Measurements from ENCODE around the gene ACHE.

ACHE gene

DNA sequence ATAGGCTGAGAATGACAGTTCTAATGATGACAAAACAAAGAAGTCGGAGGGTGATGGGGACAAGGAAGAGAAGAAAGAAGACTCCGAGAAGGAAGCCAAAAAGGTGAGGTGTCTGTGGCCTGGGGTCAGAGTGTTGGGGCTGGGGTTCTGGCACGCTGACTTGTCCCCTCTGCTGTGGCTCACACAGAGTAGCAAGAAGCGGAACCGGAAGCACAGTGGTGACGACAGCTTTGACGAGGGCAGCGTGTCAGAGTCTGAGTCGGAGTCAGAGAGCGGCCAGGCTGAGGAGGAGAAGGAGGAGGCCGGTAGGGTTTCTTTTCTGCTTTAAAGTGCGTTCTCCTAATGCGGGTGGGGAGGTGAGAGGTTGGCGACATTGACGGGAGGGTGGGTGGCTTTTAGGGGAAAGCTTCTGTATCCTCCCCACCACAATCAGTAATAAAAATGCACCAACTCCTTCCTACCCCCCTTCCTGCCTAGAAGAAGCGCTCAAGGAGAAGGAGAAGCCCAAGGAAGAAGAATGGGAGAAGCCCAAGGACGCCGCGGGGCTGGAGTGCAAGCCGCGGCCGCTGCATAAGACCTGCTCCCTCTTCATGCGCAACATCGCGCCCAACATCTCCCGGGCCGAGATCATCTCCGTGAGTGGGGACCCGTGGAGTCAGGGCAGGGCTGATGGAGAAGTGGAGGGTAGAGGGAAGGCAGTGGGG lies 10.8 kb downstream of the ACHE start:
- no peak for DNase-seq

DNA sequence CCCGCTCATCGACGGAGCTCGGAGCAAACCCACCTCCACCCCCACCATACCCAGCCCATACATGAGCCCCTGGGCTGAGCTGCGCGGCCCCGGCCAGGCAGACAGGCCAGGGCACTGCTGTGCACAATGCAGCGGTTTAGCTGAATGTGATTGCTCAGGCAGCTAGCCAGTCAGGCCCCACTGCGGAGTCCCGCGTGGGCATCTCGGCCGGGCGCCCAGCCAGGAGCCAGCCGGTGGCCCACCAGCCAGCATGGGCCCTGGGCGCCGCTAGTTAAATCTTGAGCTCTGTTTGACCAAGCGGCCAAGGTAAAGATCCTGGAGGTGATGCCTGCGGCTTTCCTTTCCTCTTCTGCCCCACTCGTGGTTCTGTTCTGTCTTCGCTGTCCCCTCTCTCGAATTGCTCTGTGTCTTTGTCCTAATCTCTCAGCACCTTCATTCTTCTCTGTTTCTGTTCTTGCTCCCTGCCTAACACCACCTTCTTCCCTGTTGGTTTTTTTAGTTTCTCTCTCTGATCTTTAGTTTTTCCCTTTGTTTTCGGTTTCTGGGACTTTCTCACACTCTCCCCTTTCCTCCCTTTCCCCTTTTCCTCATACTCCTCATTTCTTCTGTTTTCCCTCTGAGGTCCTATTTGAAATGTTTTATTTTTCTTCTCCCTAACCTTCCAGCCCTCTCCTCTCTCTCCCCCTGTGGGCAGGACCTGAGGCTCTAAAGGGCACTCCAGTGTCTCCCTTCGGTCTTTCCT lies 12.7 kb downstream of the ACHE start:
- DNase-seq, result no peak

DNA sequence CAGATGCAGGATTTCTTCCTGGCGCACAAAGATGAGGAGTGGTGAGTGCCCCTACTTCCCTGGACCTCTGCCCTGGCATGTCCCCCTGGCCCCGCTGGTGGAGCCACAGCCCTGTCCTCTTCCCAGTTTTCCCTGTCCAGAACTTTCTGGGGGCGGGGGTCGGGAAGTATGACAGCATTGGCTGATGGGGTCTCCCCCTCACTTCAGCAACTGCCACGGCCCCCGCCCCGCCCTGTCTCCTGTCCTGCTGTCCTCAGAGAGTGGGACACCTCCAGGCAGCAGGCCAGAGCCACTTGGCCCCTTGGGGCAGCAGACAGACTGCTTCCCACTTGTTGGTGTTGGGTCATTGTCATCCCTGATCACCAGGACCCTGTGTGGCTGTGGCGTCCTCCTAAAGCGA lies 13.5 kb downstream of the ACHE start:
- DNase-seq, result no peak

DNA sequence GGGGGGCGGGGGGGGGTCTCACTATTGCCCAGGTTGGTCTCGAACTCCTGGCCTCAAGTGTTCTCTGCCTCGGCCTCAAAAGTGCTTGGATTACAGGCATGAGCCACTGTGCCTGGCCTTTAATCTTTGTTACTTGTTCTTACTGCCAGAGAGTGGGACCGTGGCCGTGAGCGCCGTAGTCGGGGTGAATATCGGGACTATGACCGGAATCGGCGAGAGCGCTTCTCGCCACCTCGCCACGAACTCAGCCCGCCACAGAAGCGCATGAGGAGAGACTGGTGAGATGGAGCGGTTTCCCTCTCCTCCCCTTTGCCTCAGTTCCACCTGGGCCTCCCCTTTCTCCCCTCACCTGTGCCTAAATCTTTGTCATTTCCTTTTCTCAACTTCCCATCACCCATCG lies 14.6 kb downstream of the ACHE start:
- no peak for DNase-seq

GRCh38 chr7:100880645-100881044 lies 15.0 kb downstream of the ACHE start:
- DNase-seq, result no peak

GRCh38 chr7:100879685-100880261 lies 15.9 kb downstream of the ACHE start:
- no peak for DNase-seq

DNA sequence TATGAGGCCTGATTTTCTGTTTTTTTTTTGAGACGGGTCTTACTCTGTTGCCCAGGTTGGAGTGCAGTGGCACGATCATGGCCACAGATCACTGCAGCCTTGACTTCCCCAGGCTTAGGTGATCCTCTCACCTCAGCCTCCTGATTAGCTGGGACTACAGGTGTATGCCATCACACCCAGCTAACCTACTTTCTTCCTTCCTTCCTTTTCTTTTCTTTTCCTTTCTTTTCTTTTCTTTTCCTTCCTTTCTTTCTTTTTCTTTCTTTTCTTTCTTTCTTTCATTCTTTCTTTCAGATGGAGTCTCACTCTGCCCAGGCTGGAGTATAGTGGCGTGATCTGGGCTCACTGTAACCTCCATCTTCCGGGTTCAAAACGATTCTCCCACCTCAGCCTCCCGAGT lies 17.0 kb downstream of the ACHE start:
- DNase-seq, result no peak

GRCh38 chr7:100878013-100878412 lies 17.7 kb downstream of the ACHE start:
- DNase-seq, result no peak

DNA sequence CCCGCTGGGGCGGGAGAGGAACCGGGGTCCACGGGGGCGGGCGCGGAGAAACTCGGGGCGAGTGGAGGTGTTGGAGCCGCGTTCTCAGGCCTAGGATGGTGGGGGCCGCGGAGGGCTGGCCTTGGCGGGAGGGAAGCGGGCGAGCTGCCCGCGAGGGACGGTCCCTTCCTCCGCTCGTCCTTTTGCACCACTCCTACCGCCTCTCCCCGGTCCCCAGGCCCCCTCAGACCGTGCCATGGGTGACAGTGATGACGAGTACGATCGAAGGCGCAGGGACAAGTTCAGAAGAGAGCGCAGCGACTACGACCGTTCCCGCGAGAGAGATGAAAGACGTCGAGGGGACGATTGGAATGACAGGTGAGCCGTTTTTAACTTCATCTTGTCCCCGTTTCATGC lies 20.3 kb downstream of the ACHE start:
- peak in 1 of 2 experiments; percentile 49 for DNase-seq

GRCh38 chr7:100874577-100875355 lies 20.9 kb downstream of the ACHE start, which contains the start of gene SRRT:
TSS of gene SRRT (plus strand) at chr7:100875103. CDS start at chr7:100875591, 488 bp downstream.
- DNase-seq, result peak; percentile 99

- no peak for DNase-seq
These were observed 21.4 kb downstream of the ACHE start for GRCh38 chr7:100874300-100874576.

DNA sequence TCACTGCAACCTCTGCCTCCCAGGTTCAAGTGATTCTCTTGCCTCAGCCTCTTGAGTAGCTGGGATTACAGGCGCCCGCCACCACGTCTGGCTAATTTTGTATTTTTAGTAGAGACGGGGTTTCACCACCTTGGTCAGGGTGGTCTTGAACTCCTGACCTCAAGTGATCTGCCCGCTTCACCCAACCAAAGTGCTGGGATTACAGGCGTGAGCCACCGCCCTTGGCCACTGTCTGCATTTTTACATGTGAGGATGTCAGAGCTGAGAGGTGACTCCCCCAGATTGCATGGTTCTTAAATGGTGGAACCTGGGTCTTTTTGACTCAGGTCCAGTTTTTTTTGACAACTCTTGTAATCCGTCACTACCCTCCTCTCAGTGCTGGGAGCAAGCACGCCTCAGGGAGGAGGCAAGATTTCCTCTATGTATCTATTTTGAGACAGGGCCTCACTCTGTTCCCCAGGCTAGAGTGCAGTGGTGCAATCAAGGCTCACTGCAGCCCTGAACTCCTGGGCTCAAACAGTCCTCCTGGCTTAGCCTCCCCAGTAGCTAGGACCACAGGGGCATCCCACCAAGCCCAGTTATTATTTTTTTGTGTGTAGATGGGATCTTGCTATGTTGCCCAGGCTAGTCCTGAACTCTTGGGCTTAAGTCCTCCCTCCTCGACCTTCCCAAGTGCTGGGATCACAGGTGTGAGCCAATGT lies 21.9 kb downstream of the ACHE start:
- DNase-seq, result no peak

- DNase-seq, result no peak
These were observed 27.8 kb downstream of the ACHE start for GRCh38 chr7:100867776-100868485.

DNA sequence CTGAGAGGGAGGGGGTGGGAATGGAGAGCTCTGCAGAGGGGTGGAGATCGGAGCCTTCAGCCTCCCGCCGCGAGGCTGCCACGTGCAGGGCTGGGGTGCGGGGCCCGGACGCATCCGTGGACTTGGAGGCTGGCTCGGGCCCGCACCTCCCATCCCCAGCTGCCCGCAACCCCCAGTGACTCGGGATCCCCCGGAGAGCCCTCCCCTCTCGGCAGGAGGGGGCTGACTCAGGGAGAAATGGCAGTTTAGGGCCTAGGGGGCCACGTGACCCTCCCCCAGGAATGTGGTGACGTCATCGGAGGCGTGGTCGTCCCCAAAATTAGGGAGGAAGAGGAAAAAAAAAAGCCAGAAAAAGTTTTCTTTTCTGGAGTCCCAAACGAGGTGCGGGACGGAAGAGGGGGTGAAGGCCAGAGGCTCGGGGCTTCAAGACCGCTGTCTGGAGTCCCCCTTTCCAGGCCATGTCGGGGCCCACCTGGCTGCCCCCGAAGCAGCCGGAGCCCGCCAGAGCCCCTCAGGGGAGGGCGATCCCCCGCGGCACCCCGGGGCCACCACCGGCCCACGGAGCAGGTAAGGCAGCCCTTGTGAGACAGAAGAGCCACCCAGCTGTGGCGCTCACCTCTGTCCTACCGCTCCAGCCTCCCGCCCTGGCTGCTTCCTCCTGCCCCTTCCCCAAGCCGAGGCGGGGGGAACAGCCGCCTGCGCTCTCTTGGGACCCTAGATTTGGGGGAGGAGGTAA lies 28.5 kb downstream of the ACHE start, which contains the start of gene TRIP6:
TSS of gene TRIP6 (plus strand) at position 348 of the 736 bp plus-strand sequence. CDS start at position 459, 111 bp downstream.
- peak; percentile 80 to 86 for DNase-seq

DNA sequence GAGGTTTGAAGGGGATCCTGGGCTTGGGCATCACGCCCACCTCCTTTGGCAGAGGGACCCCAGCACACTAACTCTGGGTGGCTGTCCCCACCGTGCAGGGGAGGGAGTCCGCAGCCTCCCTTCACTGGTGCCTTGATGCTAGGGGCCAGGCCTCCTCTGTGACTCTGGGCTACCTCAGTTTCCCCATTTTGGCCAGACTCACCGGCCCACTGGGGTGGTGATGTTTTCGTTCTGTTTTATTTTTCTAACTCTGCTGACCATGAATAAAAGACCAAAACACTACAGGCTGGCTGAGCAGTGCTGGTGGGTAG lies 29.0 kb downstream of the ACHE start:
- no peak for DNase-seq

DNA sequence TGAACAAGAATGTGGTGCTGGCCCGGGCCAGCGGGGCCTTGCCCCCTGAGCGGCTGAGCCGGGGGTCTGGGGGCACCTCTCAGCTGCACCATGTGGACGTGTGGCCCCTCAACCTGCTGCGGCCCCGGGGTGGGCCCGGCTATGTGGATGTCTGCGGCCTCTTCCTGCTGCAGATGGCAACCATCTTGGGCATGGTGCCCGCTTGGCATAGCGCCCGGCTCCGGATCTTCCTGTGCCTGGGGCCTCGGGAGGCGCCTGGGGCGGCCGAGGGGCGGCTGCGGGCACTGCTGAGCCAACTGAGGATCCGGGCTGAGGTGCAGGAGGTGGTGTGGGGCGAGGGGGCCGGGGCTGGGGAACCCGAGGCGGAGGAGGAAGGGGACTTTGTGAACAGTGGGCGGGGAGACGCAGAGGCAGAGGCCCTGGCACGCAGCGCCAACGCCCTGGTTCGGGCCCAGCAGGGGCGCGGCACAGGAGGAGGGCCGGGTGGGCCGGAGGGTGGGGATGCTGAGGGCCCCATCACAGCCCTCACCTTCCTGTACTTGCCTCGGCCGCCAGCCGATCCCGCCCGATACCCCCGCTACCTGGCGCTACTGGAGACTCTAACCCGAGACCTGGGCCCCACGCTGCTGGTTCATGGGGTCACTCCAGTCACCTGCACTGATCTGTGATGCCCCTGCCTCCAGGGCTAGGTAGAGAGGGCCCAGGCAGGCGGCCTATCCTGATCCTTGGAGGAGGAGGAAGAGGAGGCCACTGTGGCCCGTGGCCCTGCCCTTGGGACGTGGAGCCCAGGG lies 29.6 kb downstream of the ACHE start:
- DNase-seq, result peak; percentile 17 to 19

DNA sequence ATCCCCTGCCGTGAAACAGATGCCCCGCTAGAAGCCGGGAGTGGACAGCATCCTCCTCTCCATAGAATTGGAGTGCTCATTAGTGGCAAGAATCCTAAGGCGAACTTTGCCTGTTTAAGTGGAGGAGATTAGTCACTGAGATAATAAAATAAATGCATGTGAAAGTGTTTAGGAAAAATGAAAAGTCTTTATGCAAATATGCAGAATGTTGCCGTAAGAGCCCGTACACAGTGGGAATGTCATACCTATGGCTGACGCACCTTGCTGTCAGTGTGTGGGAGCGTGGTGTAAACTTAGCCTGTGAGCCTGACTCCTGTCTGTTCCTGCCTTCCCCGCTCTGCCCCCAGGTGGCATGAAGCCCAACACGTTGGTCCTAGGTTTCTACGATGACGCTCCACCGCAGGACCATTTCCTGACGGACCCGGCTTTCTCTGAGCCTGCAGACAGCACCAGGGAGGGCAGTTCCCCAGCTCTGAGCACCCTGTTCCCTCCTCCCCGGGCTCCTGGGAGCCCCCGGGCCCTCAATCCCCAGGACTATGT lies 30.2 kb downstream of the ACHE start:
- no peak for DNase-seq

- no peak for DNase-seq
These were observed 31.3 kb downstream of the ACHE start for GRCh38 chr7:100864263-100864845.

GRCh38 chr7:100863406-100863950 lies 32.2 kb downstream of the ACHE start:
- no peak for DNase-seq

DNA sequence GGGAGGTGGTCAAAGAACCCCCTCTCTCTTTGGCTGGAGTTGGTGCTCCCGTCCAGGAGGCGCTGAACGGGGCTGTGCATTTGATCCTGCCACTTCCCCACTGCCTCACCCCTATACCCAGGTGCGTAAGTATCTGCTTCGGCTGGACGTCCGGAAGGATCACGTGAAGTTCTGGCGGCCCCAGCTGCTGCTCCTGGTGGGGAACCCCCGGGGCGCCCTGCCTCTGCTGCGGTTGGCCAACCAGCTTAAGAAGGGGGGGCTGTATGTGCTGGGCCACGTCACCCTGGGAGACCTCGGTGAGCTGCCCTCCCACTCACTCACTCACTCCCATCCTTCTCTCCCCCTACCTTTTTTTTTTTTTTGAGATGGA lies 34.1 kb downstream of the ACHE start:
- DNase-seq, result no peak
